TTC549 (cell line): ENCODE data around the gene BTBD9.

Experiments
- FAIRE-seq: peaks from 2 replicates; lab custom pipeline; 2012; peaks lifted over from hg19 to GRCh38; lab: Jason Lieb, UNC

BTBD9 gene

DNA sequence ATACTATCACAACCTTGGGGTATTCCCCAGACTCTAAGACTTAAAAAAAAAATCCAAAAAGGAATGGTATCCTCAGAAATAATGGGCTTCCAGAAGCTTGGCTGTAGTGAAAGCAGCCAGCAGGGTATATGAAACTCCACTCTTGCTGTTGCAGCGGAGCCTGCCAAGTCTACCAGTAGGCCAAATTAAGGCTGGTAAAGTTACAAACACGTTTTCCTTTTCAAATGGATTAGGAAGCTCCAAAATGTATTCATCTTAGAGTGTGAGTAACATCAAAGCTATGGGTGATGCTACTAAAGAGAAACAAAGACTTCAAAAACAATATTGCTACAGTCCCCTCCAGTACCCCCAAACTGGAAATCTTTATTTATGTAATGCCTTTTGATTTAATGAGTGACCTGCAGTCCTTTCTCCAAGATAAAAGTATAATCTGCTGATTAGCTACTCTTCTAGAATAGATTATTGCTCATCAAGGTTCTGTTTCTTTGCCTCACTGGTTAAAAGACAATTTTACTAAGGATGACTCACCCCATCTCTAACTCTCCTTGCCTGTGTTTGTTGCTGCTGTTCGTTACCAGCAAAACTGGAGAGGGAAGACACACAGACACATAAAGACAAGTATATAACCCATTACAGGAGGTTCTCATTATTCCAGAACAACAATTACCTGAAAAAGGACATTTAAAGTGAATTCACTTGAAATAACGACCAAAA, 84.9 kb downstream of the BTBD9 start:
- no peak for FAIRE-seq

DNA sequence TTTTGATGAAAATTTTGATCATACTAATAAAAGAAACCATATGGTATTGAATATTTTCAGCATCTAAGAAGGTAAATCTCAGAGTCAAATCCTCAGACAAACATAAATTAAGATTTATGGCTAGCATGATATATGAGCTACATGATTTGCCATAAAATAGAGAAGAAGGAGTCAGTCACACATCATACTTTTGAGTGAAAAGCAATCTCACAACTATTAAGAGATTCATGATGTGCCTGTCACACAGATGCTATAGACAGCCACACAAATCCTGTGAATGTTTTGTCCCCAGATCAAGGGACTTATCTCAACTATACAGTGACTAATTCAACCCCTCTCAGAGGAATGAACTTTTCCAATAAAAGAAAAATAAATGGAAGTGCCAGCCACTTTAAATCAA, 85.7 kb downstream of the BTBD9 start:
- no peak for FAIRE-seq

DNA sequence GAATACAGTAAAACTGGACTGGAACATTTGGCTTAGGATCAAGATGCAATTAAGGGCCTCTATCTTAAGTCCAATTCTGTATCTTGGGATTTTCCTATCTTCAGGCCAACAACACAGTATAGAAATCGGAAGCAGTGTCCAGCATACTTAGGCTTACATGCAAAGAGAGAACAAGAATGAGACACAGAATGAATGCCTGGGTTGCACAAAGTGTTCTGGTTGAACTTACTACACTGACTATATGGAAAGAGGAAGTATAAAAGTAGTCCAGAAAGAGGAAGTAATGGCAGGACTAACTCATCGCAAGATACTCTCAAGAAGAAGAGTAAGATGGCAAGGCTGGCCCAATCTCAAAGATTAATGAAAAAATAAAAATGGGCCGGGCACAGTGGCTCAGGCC, 87.6 kb downstream of the BTBD9 start:
- no peak for FAIRE-seq

DNA sequence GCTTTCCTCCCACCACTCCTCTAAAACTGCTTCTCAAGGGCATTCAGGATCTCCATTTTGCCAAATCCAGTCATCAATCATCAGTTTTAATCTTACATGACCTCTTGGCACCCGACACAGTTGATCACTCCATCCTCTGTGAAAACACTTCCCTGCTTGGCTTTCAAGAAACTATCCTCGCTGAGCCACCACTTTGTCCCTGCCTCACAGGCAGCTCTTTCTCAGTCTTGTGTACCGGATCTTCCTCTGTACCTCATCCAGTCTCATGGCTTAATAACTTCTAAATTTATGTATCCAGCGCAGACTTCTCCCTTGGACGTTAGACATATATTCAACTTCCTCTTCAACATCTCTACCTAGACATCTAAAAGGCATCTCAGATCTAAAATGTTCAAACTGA, 89.9 kb downstream of the BTBD9 start:
- FAIRE-seq = no peak

DNA sequence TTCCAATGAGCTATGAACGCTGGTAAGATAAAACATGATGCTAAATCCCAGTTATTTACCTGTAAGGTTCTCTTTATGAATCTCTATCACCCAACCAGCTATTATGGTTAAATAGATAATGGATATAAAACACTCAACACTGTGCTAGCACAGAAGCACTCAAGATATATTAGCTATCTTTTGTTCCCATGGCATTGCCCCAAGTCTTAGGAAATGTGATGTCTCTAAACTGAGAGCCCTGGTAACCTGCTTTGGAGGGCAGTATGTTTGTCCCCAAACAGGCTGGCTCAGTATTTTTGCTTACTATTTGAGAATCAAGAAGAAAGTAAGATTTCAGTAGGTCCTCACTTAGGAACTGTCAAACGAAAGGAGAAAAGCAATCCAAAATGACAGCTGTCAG, 90.5 kb downstream of the BTBD9 start:
- no peak for FAIRE-seq

DNA sequence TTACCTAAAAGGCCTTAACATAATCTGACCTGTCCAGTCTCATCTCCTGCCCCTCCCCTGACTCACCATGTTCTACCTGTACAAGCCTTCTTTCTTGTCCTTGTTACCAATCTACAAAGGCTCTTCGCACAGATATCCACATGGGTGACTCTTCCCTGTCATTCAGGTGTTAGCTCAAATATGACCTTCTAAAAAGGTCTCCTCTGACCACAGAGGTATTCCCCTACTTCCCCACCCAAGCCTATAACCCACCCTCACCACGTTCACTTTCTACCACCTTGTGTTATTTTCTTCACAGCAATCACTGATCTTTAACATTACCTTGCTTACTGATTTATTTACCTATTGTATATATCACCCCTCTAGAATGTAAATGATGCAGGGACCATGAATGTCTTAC, 96.7 kb downstream of the BTBD9 start:
- FAIRE-seq = no peak

DNA sequence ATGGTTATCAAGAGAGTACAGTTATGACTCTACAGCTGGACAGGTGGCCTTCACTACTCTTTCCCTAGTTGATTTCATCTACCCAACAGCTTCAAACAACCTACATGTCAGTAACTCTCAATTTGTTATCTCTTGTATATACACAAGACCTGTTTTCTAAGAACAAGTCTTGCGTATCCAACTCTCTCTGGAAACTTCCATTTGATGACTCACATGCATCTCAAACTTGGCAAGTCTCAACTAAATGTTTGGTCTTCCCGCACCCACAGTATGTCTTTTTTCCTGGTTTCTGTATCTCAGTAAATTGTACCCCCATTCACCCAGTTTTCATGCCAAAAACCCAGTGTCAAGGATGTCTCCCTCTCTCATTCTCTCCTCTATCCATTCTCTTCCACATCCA, 97.7 kb downstream of the BTBD9 start:
- no peak for FAIRE-seq

DNA sequence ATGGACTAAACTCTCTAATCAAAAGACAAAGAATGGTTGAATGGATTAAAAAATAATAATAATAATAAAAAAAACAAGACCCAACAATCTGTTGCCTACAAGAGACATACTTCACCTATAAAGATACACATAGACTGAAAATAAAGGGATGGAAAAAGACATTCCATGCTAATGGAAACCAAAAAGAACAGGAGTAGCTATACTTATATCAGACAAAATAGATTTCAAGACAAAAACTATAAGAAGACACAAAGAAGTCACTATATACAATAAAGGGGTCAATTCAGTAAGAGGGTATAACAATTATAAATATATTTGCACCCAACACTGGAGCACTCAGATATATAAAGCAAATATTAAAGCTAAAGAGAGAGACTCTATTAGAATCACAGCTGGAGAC, 106.7 kb downstream of the BTBD9 start:
- FAIRE-seq = no peak

DNA sequence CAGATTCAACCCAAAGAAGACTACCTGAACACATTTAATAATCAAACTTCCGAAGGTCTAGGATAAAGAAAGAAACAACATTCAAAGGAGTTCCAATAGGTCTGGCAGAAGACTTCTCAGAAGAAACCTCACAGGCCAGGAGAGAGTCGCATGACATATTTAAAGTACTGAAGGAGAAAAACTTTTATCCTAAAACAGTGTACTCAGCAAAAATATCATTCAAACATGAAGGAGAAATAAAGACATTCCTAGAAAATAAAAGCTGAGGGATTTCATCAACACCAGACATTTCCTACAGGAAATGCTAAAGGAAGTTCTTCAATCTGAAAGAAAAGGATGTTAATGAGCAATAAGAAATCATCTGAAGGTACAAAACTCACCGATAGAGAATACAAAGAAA, 108.6 kb downstream of the BTBD9 start:
- FAIRE-seq = no peak

DNA sequence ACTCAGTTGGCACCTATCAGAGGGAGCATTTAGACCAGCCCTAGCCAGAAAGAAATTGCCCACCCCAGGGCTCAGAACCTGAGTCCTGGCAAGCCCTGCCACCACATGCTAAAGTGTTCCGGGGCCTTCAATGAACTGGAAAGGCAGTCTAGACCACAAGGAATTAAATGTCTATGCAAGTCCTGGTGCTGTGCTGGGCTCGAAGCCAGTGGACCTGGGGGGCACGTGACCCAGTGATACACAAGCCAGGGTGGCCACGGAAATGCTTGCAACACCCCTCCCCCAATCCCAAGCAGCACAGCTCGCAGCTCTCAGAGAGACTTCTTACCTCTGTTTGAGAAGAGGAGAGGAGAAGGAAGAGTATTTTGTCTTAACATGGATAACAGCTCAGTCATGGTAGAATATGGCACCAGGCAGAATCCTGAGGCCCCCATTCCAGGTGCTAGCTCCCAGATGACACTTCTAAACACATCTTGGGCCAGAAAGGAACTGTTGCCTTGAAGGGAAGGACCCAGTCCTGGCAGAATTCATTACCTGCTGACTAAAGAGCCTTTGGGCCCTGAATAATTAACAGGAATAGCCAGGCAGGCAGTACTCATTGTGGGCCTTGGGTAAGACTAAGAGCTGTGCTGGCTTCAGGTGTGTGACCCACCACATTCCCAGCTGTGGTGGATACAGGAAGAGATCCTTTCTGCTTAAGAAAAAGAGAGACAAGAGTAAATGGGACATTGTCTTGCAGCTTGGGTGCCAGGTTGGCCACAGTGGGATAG, 111.3 kb downstream of the BTBD9 start:
- no peak for FAIRE-seq

DNA sequence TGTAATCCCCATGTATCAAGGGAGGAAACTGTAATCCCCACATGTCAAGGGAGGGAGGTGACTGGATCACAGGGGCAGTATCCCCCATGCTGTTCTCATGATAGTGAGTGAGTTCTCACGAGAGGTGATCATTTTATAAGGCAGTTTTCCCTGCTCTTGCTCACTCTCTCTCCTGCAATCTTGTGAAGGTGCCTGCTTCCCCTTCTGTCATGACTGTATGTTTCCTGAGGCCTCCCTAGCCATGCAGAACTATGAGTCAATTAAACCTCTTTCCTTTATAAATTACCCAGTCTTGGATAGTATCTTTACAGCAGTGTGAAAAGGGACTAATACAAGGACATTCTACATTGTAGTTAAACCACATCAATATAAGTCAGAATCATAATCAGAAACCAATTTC, 112.4 kb downstream of the BTBD9 start:
- FAIRE-seq = no peak

DNA sequence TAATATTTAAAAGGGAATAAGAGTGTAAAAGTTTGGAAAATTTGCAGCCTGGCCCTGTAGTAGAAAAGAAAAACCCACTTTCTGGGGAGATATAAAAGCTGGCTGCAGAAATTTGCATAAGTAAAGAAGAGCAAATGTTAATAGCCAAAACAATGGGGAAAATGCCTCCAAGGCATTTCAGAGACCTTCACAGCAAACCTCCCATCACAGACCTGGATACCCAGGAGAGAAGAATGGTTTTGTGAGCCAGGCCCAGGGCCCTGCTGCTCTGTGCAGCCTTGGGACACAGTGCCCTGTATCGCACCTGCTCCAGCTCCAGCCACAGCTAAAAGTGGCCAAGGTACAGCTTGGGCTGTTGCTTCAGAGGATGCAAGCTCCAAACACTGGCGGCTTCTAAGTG, 113.8 kb downstream of the BTBD9 start:
- FAIRE-seq = no peak

DNA sequence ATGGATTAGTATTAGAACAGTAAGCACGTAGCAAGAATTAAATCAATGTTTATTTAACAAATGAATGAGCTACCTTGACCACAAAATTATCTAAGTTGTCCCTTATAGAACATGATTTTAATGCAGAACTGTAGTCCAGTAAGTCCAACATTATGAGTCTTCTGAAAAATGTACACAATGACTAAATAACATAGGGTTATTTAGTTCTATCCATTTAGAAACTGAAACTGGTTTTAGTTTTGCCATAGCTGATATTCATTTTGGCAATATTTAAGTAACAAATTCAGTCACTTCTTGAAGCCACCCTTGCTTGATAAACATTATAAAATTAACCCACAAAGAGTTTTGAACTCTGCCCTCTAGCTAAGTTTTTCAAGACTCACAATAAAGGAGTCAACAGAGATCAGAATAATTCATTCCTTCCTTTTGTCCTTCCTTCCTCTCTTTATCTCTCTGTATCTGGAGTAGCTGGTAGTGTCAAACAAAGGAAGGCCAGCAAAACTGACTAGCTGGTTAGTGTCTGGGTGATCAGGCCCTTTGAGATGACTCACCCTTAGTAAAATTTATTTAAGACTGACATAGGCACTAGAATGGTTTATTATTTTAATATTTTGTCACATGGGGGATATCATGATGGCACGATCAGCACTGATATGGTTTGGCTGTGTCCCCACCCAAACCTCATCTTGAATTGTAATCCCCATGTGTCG, 115.1 kb downstream of the BTBD9 start:
- no peak for FAIRE-seq

DNA sequence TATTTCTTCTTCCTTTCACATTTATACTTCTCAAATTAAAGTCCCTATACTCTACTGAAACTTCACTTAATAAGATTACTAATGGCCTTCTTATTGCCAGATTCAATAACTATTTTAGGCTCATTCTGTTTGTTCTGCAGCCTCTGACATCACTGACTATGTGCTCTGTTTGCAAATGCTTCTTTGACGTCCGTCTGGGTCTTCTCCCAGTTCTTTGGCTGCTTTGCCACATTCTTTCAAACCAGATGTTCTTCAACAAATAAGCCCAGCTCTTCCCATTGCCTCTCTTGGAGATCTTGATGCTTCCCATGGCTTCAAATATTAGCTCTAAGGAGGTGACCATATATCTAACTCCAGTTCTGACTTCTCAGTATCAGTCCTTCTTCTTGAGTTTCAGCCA, 117.4 kb downstream of the BTBD9 start:
- no peak for FAIRE-seq

DNA sequence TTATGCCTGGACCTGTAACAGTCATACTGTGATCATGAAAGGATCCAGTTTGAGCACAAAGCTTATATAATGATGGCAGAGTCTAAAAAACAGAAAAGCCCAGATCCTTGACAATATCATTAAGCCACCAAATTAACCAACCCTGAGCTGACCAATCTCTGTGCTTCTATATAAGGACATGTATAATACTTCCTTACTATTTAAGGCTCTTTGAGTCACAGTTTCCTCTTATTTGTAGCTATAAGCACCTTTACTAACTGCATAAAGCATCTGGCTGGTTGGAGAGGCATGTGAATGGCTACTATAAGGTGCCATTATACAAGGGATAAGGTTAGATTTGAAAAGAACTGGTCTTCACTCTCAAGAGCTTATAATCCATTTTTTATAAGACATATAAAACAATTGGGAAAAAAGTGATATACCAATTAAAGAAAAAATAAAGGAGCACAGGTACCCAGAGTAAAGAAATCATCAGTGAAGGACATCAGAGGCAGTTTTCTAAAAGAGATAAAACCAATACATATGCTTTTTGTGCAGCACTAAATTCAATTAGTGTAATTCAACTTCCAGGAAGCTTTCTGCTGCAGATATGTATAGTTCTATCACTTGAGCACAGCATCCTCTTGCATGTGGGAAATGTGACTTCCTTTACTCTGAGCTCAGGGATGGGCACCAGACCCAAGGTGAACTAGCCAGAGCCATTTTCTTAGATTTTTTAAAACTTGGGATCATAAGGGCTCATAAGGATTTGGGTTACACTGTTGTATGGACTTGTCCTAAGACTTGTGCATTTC, 121.0 kb downstream of the BTBD9 start:
- no peak for FAIRE-seq

DNA sequence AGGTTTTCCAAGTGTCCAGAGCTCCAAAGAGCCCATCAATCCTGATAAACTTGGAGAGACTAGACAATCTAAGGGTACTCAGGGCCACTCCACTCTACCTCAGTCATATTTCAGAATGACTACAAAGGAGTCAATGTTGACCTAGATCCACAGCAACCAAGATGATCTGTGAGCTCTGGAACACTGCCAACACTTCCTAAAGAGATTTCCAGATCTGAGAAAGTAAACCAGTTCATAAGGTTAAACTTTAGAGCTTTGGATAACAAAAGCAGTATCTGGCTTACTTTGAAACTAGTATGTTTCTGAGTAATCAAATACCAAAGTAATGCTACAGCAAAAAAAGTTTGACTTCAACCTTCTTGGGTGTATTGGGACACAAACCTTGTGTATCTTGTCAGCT, 122.7 kb downstream of the BTBD9 start:
- no peak for FAIRE-seq

DNA sequence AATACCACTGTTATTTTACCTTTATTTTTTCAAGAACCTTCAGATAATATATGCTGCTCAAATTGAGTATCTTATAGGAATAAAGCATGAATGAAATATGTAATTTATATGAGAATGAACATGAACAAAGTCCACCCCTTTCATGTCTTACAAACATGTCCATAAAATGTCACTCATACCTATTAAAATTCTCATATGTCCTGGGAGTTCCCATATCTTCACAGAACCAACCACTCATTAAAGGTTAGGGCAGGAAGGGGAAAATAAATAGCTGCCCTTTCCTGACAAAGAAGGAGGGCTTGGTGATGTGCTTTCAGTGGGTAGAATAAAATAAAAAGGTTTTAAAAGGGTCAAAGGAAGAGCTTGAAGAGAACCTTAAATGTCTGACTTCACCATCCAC, 125.3 kb downstream of the BTBD9 start:
- no peak for FAIRE-seq

DNA sequence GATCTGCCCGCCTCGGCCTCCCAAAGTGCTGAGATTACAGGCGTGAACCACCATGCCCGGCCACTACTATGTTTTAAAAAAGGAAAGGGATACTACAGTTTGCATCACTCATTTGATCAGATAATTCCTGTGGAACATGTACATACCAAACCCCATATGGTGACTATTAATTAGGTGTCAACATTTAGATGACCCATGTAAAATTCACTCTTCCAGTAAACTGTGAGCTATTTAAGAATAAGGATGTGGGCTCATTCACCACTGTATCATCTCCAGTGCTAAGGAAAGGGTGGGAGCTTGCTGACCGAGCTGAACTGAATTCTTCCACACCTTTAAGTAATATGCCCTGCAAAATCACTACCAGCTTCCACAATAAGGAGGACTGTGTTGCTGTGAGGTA, 127.5 kb downstream of the BTBD9 start:
- no peak for FAIRE-seq

DNA sequence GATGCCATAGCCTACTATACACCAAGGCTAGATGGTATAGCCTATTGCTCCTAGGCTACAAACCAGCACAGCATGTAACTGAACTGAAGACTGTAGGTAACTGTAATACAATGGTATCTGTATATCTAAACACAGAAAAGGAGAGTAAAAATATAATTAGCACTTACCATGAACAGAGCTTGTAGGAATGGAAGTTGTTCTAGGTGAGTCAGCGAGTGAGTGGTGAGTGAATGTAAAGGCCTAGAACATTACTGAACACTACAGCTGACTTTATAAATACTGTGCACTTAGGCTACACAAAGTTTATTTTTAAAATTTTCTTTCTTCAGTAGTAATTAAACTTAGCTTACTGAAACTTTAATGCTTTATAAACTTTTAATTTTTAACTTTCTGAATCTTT, 129.5 kb downstream of the BTBD9 start:
- no peak for FAIRE-seq

DNA sequence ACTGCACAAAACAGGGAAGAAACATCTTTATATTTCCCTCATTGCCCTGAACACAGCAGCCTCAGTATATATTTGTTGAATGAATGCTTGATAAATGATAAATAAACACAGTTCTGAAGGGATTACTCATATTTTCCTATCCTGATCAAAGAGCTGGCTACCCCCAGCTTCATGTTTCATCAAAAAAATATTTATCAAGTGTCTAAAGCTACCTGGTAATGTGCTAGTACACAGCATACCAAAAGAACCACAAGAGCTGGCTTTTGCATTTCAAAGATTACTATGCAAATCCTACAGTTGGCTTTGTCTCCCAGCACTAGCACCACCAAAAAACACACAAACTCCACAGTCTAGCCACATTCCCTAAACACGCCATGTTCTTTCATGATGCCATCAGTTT, 130.0 kb downstream of the BTBD9 start:
- no peak for FAIRE-seq

DNA sequence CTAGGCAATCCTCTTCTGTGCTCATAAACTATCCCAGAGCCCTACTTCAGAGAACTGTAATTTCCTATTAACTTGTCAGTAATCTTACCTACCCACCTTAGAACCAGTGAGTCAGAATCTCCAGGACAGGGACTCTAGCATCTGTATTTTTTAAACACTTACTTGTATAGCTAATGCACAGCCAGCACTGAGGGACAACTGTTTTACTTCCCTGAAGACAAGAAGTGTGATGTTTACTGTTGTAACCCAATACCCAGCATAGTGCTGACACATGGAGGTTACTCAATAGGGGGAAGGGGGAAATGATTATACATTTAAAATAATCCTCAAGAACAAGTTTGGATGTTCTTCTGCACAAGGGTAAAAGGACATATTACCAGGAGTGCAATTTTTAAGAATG, 130.8 kb downstream of the BTBD9 start:
- FAIRE-seq = no peak

DNA sequence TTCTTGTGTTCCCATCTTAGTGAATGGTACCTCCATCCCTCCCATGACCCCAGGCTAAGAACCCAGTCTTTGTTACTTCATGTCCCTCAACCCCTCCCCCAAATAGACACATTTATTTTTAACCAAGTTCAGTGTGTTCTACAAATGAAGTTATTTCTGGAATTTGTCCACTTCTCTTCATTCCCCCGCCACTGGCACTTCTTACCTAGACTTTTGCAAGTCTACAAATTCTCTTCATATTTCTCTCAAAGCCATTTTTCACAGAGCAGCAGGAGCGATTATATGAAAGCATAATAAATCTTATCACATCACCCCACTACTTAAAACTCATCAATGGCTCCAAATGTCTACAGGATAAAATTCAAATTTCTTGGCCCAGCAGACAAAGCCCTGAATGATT, 131.4 kb downstream of the BTBD9 start:
- FAIRE-seq = no peak

DNA sequence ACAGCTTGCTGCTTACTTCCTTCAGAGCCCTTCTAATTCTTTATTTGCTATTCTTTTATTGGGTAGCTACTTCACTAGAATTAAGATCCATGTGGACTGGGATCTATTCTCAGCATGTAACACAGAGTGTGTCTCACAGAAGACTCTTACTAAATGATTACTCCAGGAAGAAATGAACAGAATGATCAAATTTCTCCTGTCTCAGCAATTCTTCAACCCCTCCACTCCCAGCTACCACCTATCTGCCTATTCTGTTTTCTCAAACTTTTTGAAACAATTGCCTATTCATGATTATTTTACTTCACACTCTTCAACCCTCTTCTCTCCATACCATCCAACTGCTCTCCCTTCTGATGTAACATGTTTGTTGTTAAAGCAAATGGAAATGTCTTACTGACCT, 132.6 kb downstream of the BTBD9 start:
- FAIRE-seq = no peak
